GM12801 (cell line): Measurements from ENCODE around the gene ACO2.

Experiments
- CTCF ChIP-seq: IDR thresholded peaks from one replicate; pipeline ENCODE4 v1.5.1; 2011; ENCODE audit warnings: control low read depth; ENCODE audit not compliant: insufficient read length; ENCODE audit errors: extremely low read depth

Gene ACO2

GRCh38 chr22:41471568-41471967, 2.7 kb downstream of the ACO2 start:
- TF ChIP-seq CTCF, result no peak

- TF ChIP-seq CTCF, result no peak
These were observed 6.0 kb downstream of the ACO2 start for GRCh38 chr22:41474872-41475451.

- no peak for TF ChIP-seq CTCF
These were observed 9.6 kb downstream of the ACO2 start for GRCh38 chr22:41478473-41478872.

GRCh38 chr22:41478891-41479521, 10.1 kb downstream of the ACO2 start:
- no peak for TF ChIP-seq CTCF

GRCh38 chr22:41479671-41480396, 10.9 kb downstream of the ACO2 start:
- TF ChIP-seq CTCF, result no peak

- TF ChIP-seq CTCF, result no peak
These were observed 11.4 kb downstream of the ACO2 start for GRCh38 chr22:41480397-41480735.

- no peak for TF ChIP-seq CTCF
These were observed 12.4 kb downstream of the ACO2 start for GRCh38 chr22:41481131-41481830.
